HG03457 (cell line): ENCODE results near the gene S1PR4.
"Not testable (repeated sequence)": the region's sequence is repeated elsewhere in the genome, so short reads cannot be mapped to it uniquely, and the experiment has no call there.

Source experiments
- ATAC-seq: cut with Tn5 transposase; IDR thresholded peaks from one replicate; pipeline ENCODE4 v1.9.1; 2021; ENCODE audit warnings: moderate number of reproducible peaks; ENCODE audit not compliant: unreplicated experiment

The S1PR4 gene

DNA sequence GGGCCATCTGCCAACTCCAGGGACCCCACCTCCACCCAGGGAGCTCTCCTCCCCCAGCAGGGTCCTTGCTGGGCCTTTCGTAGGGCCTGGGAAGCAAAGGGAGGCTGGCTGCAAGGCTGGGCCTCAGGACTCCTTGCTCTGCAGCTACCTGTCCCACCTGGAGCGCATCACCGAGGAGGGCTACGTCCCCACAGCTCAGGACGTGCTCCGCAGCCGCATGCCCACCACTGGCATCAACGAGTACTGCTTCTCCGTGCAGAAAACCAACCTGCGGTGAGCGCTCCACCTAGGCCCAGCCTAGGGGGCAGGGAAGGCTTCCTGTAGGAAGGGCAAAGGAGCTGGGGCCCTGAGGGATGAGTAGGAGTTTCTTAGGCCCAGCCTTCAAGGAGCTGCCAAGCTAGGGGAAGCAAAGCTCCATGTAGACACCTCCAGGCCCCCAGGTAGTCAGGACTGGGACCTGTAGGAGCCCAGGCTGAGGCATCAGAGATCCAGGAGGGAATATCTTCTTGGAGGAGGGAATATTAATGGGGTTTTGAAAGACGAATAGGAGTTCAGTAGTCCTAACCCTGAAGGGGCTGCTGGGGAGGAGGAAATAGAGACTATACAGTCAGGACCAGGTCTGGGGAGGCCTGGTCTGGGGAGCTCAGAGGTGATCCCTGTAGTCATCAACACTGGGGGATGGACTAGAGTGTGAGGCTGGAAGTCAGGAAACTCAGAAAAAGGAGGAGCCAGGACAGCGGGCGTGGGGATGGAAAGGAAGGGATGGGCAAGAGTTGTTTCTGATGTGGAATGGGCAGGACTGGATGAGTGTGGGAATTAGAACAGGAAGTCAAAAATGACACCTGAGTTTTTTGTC, 26.8 kb upstream of the S1PR4 start:
- no peak for ATAC-seq

DNA sequence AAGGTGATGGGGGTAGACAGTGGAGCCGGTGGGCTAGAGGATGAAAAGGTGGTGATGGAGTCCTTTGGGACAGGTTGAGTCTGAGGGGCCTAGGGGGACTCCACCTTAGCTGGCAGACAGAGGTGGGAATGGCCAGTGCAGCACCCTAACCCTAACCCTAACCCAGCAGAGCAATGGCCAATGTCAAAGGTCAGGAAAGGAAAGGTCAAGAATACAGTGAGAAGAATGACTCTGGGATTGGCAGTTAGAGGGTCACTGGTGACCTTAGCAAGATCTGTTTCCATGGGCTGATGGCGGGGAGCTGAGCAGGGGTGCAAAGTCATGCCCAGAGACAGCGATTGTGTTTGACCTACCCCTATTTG, 26.2 kb upstream of the S1PR4 start:
- no peak for ATAC-seq

- ATAC-seq, result no peak
These were observed 25.0 kb upstream of the S1PR4 start for GRCh38 chr19:3153286-3154230.

- not testable (repeated sequence) for ATAC-seq
These were observed 24.1 kb upstream of the S1PR4 start for GRCh38 chr19:3154447-3154846.

GRCh38 chr19:3154957-3155736, 23.4 kb upstream of the S1PR4 start:
- ATAC-seq, result no peak

- no peak for ATAC-seq
These were observed 21.3 kb upstream of the S1PR4 start for GRCh38 chr19:3157096-3157845.

DNA sequence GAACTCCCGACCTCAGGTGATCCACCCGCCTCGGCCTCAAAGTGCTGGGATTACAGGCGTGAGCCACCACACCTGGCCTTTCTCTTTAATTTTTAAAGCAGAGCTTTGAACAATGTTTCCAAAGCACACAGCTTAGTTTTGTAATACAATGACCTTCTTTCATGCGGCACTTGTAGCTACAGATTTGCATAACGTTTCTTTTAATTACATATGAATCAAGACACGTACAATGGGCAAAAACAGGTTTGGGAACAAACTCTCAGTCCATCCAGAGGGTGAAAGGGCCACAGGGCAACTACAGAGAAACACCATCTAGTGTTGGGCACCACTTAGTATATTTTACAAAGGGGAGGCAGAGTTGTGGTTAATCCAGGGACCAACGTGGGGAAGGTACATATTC, 19.0 kb upstream of the S1PR4 start:
- ATAC-seq, result no peak

DNA sequence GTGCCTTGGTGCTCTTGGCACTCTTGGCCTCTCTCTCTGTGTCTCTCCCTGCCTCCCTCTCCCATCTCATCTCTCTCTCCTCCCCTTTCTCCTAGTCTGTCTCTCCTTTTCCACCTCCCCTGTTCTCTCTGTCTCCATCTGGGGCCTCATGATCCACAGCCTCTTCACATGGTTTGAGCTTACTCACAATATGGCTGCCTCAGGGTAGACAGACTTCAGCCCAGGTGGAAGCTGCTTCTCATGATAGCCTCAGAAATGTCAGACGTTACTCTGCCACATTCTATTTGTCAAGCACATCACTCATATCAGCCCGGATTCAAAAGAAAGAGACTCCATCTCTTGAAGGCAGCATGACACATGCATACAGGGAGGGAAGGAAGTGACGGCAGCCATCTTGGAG, 18.4 kb upstream of the S1PR4 start:
- no peak for ATAC-seq

GRCh38 chr19:3161453-3161852, 17.1 kb upstream of the S1PR4 start:
- ATAC-seq, result no peak

DNA sequence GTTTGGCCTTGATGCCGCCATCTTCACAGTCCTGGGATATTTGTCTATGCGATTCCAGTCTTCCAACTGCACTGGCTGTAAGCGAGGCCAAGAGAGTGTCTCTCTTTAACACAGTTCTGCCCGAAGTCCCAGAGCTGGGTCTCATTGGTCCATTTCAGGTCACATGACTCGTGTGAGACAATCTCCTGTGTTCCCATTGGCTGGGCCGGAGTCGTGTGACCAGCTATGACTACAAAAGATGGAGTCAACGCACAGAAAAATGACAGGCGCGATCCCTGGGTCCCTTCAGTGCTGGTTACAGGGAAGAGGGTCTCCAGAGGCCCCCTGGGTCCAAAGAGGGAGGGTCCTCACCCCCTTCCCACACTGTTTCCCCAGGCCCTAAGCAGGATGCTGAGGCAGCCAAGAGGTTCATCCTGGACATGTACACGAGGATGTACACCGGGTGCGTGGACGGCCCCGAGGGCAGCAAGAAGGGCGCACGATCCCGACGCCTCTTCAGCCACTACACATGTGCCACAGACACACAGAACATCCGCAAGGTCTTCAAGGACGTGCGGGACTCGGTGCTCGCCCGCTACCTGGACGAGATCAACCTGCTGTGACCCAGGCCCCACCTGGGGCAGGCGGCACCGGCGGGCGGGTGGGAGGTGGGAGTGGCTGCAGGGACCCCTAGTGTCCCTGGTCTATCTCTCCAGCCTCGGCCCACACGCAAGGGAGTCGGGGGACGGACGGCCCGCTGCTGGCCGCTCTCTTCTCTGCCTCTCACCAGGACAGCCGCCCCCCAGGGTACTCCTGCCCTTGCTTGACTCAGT, 15.9 kb upstream of the S1PR4 start:
- ATAC-seq, result no peak

GRCh38 chr19:3163230-3163886, 15.2 kb upstream of the S1PR4 start:
- ATAC-seq, result no peak

- no peak for ATAC-seq
These were observed 14.6 kb upstream of the S1PR4 start for GRCh38 chr19:3163943-3164342.

GRCh38 chr19:3167533-3168272, 10.9 kb upstream of the S1PR4 start:
- no peak for ATAC-seq

- ATAC-seq, result no peak
These were observed 6.5 kb upstream of the S1PR4 start for GRCh38 chr19:3171894-3172672.

- not testable (repeated sequence) for ATAC-seq
These were observed 5.9 kb upstream of the S1PR4 start for GRCh38 chr19:3172673-3173000.

DNA sequence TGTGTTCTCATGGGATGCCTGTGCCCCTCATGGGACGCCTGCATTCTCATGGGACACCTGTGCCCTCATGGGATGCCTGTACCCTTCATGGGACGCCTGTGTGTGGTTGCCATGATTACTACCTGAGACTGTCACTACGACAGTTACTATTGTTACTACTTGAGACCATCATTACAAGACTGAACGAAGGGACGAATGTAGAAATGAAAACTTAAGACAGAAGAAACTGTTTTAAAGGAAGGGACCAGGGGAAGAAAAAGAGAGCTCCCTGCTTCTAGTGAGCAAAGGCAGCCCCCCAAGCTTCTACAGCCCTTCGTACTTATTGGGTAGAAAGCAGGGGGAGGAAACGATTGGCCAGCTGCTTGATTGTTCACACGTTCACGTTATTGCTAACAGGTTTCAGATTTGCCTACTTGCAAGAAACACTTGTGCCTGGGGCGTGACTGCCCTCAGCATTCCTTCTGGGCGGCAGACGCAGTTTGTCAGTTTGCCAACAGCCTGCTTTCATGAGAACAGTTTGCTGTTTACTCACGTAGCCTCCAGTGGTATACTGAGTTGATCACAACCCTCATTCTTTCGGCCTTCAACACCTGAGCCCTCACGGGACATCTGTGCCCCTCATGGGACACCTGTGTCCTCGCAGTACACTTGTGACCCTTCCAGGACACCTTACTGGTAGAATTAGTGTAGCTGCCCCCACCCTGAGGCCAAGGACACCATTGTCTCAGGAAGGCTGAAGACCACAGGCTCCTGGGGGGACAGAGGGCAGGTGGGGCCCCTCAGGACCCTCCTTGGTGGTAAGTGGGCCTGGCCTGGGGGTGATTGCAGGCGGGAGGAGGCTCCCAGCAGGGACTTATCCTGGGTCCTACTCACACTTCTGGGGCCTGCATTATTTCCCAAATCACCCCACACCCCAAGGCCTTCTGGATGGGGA, 2.5 kb upstream of the S1PR4 start:
- no peak for ATAC-seq
